Measurements from ENCODE around the gene NPHP4. TPM values are rescaled to one million over a fixed set of nuclear protein-coding genes. Genes with fewer than 3 reads are reported as not detected.

Gene NPHP4
- polyA plus RNA-seq, 2 donors: 2.9 to 4.4 TPM

- WGBS, 2 donors: 73 to 78% methylated on average over 10 of the region's 10 CpGs
- Histone ChIP-seq H3K4me3 (ENCODE audit: low read depth in 1 of 2, low read length in 2 of 2) (no peak overlapping the region), H3K36me3 (ENCODE audit: control insufficient read depth in 2 of 2, insufficient read depth in 2 of 2, low read length in 1 of 2) (no peaks in the 10 kb centered on the region), H3K27me3 (ENCODE audit: control insufficient read depth in 1 of 2, insufficient read depth in 2 of 2, low read length in 2 of 2) (no peaks in the 10 kb centered on the region), H3K9me3 (ENCODE audit: control insufficient read depth in 2 of 2, insufficient read depth in 1 of 2, low read depth in 1 of 2, low read length in 1 of 2) (no peaks in the 10 kb centered on the region), H3K4me1 (ENCODE audit: control insufficient read depth in 2 of 2, insufficient read depth in 2 of 2, low read length in 1 of 2) (peaks cover 0 to 3% of the 10 kb centered on the region in 2 donors), H3K27ac (ENCODE audit: low read depth in 2 of 2, low read length in 1 of 2) (no peak overlapping the region)
These were observed 42.5 kb upstream of the NPHP4 start for GRCh38 chr1:6034750-6035096.

DNA sequence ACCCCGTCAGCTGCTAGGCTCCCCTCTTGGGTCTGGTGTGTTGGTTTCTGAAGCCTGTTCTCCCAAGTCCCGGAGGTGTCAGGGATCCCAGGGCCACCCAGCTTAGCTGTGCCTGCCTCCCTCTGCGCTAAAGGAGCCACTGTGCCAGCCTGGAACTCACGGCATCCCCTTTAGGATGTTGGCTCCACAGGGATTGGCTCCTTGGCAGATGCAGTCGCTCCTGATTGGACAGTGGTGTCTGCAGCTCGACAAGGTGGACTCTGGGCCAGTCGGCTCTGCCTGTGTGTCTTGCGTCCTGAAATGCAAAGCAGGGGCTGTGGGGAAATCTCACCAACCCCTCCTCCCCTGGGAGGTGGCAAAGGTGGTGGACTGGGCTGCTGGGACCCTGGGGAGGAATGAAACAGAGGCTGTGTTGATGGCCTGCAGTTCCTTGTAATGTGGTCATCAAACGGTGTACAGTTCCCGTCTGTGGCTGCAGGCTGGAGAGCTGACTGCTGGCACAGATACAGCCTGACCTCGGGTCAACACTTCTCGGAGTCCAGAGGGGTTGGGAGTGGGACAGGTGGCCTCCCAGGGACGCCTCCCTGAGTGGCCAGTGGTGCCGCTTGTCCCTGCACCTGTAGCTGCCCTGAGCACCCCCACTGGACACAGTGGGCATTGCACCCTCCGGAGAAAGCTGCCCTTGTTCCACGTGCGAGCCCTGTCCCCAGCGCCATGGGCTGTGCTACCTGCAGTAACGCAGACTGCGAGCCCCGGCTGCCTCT lies 41.9 kb upstream of the NPHP4 start:
- WGBS, 2 donors: 22 to 32% methylated on average over 21 of the region's 21 CpGs
- H3K27me3 ChIP-seq (ENCODE audit: control insufficient read depth in 1 of 2, insufficient read depth in 2 of 2, low read length in 2 of 2): no peaks in the 10 kb centered on the region
- no peak overlapping the region for H3K27ac ChIP-seq (ENCODE audit: low read depth in 2 of 2, low read length in 1 of 2)
- H3K9me3 ChIP-seq (ENCODE audit: control insufficient read depth in 2 of 2, insufficient read depth in 1 of 2, low read depth in 1 of 2, low read length in 1 of 2): no peaks in the 10 kb centered on the region
- H3K4me3 ChIP-seq (ENCODE audit: low read depth in 1 of 2, low read length in 2 of 2): no peak overlapping the region
- no peaks in the 10 kb centered on the region for H3K36me3 ChIP-seq (ENCODE audit: control insufficient read depth in 2 of 2, insufficient read depth in 2 of 2, low read length in 1 of 2)
- peaks cover 0 to 8% of the 10 kb centered on the region in 2 donors for H3K4me1 ChIP-seq (ENCODE audit: control insufficient read depth in 2 of 2, insufficient read depth in 2 of 2, low read length in 1 of 2)

- 90 to 95% methylated on average over 8 of the region's 8 CpGs for WGBS, 2 donors
- Histone ChIP-seq H3K4me3 (ENCODE audit: low read depth in 1 of 2, low read length in 2 of 2) (no peak overlapping the region), H3K4me1 (ENCODE audit: control insufficient read depth in 2 of 2, insufficient read depth in 2 of 2, low read length in 1 of 2) (peaks cover 0 to 9% of the 10 kb centered on the region in 2 donors), H3K36me3 (ENCODE audit: control insufficient read depth in 2 of 2, insufficient read depth in 2 of 2, low read length in 1 of 2) (no peaks in the 10 kb centered on the region), H3K27me3 (ENCODE audit: control insufficient read depth in 1 of 2, insufficient read depth in 2 of 2, low read length in 2 of 2) (no peaks in the 10 kb centered on the region), H3K27ac (ENCODE audit: low read depth in 2 of 2, low read length in 1 of 2) (no peak overlapping the region), H3K9me3 (ENCODE audit: control insufficient read depth in 2 of 2, insufficient read depth in 1 of 2, low read depth in 1 of 2, low read length in 1 of 2) (no peaks in the 10 kb centered on the region)
These were observed 40.9 kb upstream of the NPHP4 start for GRCh38 chr1:6033124-6033523.

DNA sequence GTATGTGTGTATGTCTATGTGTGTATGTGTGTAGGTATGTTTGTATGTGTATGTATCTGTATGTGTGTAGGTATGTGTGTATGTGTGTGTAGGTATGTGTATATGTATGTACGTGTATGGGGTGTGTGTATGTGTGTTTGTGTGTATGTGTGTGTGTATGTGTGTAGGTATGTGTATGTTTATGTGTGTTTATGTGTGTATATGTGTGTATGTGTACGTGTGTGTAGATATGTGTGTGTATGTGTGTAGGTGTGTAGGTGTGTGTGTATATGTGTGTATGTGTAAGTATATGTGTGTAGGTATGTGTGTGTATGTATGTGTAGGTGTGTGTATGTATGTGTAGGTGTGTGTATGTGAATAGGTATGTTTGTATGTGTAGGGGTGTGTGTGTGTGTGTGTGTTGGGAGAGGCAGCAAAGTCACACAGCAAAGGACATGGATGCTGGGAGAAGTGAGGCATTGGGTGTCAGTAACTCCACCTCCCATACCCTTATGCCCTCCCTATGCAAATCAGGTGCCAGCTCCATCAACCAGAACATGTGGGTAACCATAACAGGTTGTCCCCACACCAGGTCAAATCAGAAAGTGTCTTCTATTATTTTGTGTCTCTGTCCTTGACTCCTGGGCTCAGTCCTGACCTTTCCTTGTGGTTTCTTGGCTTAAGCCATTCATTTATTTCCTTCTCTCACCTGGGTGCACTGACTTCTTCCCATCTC lies 38.5 kb upstream of the NPHP4 start:
- WGBS, 2 donors: 86 to 90% methylated on average over 2 of the region's 2 CpGs
- Histone ChIP-seq H3K9me3 (ENCODE audit: control insufficient read depth in 2 of 2, insufficient read depth in 1 of 2, low read depth in 1 of 2, low read length in 1 of 2) (no peaks in the 10 kb centered on the region), H3K4me1 (ENCODE audit: control insufficient read depth in 2 of 2, insufficient read depth in 2 of 2, low read length in 1 of 2) (peaks cover 0 to 13% of the 10 kb centered on the region in 2 donors), H3K4me3 (ENCODE audit: low read depth in 1 of 2, low read length in 2 of 2) (no peak overlapping the region), H3K27ac (ENCODE audit: low read depth in 2 of 2, low read length in 1 of 2) (no peak overlapping the region), H3K27me3 (ENCODE audit: control insufficient read depth in 1 of 2, insufficient read depth in 2 of 2, low read length in 2 of 2) (peaks cover 0 to 2% of the 10 kb centered on the region in 2 donors), H3K36me3 (ENCODE audit: control insufficient read depth in 2 of 2, insufficient read depth in 2 of 2, low read length in 1 of 2) (no peaks in the 10 kb centered on the region)

GRCh38 chr1:6030132-6030531 lies 37.9 kb upstream of the NPHP4 start:
- no peaks in the 10 kb centered on the region for H3K9me3 ChIP-seq (ENCODE audit: control insufficient read depth in 2 of 2, insufficient read depth in 1 of 2, low read depth in 1 of 2, low read length in 1 of 2)
- no peaks in the 10 kb centered on the region for H3K36me3 ChIP-seq (ENCODE audit: control insufficient read depth in 2 of 2, insufficient read depth in 2 of 2, low read length in 1 of 2)
- WGBS, 2 donors: 88 to 89% methylated on average over 7 of the region's 7 CpGs
- H3K27ac ChIP-seq (ENCODE audit: low read depth in 2 of 2, low read length in 1 of 2): no peak overlapping the region
- H3K27me3 ChIP-seq (ENCODE audit: control insufficient read depth in 1 of 2, insufficient read depth in 2 of 2, low read length in 2 of 2): peaks cover 0 to 2% of the 10 kb centered on the region in 2 donors
- H3K4me3 ChIP-seq (ENCODE audit: low read depth in 1 of 2, low read length in 2 of 2): no peak overlapping the region
- H3K4me1 ChIP-seq (ENCODE audit: control insufficient read depth in 2 of 2, insufficient read depth in 2 of 2, low read length in 1 of 2): peaks cover 0 to 13% of the 10 kb centered on the region in 2 donors

- WGBS, 2 donors: 95 to 97% methylated on average over 5 of the region's 5 CpGs
- H3K27me3 ChIP-seq (ENCODE audit: control insufficient read depth in 1 of 2, insufficient read depth in 2 of 2, low read length in 2 of 2): peaks cover 0 to 2% of the 10 kb centered on the region in 2 donors
- H3K4me3 ChIP-seq (ENCODE audit: low read depth in 1 of 2, low read length in 2 of 2): no peak overlapping the region
- no peaks in the 10 kb centered on the region for H3K9me3 ChIP-seq (ENCODE audit: control insufficient read depth in 2 of 2, insufficient read depth in 1 of 2, low read depth in 1 of 2, low read length in 1 of 2)
- peaks cover 0 to 13% of the 10 kb centered on the region in 2 donors for H3K4me1 ChIP-seq (ENCODE audit: control insufficient read depth in 2 of 2, insufficient read depth in 2 of 2, low read length in 1 of 2)
- H3K27ac ChIP-seq (ENCODE audit: low read depth in 2 of 2, low read length in 1 of 2): no peak overlapping the region
- no peaks in the 10 kb centered on the region for H3K36me3 ChIP-seq (ENCODE audit: control insufficient read depth in 2 of 2, insufficient read depth in 2 of 2, low read length in 1 of 2)
These were observed 37.1 kb upstream of the NPHP4 start for GRCh38 chr1:6029351-6029750.

DNA sequence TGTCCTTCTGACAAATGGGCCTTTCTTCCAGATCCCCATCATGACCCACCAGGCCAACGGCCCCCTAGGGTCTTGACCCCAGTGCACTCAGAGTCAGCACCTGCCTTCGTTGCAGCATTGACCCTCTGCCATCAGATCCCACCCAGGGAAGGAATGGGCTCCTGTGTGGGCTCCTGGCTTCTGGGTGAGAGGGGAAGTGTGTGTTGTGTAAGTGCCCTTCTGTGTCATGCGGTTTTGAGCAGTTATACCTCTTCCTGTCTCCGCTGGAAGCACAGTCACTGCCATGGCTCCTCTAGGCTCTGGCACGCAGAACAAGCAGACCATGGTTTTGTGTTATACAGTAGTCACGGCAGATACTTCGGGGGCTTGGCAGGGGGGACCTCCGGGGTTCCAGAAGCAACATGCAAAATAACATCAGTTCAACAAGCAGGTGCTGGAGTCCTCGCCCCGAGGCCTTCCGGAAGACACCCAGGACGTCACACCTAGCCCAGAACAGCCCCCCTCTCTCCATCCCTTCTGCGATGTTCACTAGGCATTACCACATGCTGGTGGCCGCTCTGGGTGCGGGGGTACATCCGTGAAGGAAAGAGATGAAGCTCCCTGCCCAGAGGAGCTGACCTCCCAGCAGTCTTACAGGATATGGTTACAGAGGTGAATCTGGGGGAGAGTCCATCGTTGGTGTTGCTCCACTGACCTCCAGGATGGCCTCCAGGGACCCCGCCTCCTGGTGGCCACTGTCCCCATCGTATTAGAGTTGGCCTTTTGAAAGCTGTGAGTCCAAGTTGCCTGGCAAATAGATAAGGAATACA lies 36.0 kb upstream of the NPHP4 start:
- 68 to 72% methylated on average over 19 of the region's 19 CpGs for WGBS, 2 donors
- peaks cover 0 to 2% of the 10 kb centered on the region in 2 donors for H3K27me3 ChIP-seq (ENCODE audit: control insufficient read depth in 1 of 2, insufficient read depth in 2 of 2, low read length in 2 of 2)
- H3K9me3 ChIP-seq (ENCODE audit: control insufficient read depth in 2 of 2, insufficient read depth in 1 of 2, low read depth in 1 of 2, low read length in 1 of 2): no peaks in the 10 kb centered on the region
- peak overlapping the region; percentile 13 for H3K27ac ChIP-seq (ENCODE audit: low read depth in 2 of 2, low read length in 1 of 2)
- peaks cover 0 to 12% of the 10 kb centered on the region in 2 donors for H3K4me1 ChIP-seq (ENCODE audit: control insufficient read depth in 2 of 2, insufficient read depth in 2 of 2, low read length in 1 of 2)
- no peak overlapping the region for H3K4me3 ChIP-seq (ENCODE audit: low read depth in 1 of 2, low read length in 2 of 2)
- H3K36me3 ChIP-seq (ENCODE audit: control insufficient read depth in 2 of 2, insufficient read depth in 2 of 2, low read length in 1 of 2): no peaks in the 10 kb centered on the region

DNA sequence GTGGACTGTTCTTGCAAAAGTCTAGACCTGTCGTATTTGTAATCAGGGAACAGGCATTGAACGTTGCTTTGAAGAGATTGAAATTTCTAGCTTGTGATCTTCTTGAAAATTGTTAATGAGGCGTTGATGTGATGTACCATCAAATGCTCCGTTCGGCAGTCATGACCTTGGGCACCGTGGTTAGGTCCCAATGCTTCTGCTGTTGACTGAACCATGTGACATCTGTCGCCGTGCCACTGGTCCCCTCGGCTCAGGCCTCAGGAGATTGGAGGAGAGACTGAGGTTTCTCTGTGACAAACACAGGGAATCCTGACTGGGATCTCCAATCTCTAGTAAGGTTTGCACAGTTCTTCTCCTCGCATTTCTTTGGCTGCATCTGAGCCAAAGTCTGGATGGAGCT lies 35.4 kb upstream of the NPHP4 start:
- no peaks in the 10 kb centered on the region for H3K36me3 ChIP-seq (ENCODE audit: control insufficient read depth in 2 of 2, insufficient read depth in 2 of 2, low read length in 1 of 2)
- H3K27ac ChIP-seq (ENCODE audit: low read depth in 2 of 2, low read length in 1 of 2): peak overlapping the region; percentile 6 to 41
- H3K27me3 ChIP-seq (ENCODE audit: control insufficient read depth in 1 of 2, insufficient read depth in 2 of 2, low read length in 2 of 2): peaks cover 0 to 2% of the 10 kb centered on the region in 2 donors
- no peaks in the 10 kb centered on the region for H3K9me3 ChIP-seq (ENCODE audit: control insufficient read depth in 2 of 2, insufficient read depth in 1 of 2, low read depth in 1 of 2, low read length in 1 of 2)
- 53 to 66% methylated on average over 10 of the region's 10 CpGs for WGBS, 2 donors
- H3K4me3 ChIP-seq (ENCODE audit: low read depth in 1 of 2, low read length in 2 of 2): no peak overlapping the region
- peaks cover 0 to 9% of the 10 kb centered on the region in 2 donors for H3K4me1 ChIP-seq (ENCODE audit: control insufficient read depth in 2 of 2, insufficient read depth in 2 of 2, low read length in 1 of 2)

- no peaks in the 10 kb centered on the region for H3K9me3 ChIP-seq (ENCODE audit: control insufficient read depth in 2 of 2, insufficient read depth in 1 of 2, low read depth in 1 of 2, low read length in 1 of 2)
- H3K4me1 ChIP-seq (ENCODE audit: control insufficient read depth in 2 of 2, insufficient read depth in 2 of 2, low read length in 1 of 2): peaks cover 0 to 9% of the 10 kb centered on the region in 2 donors
- peaks cover 0 to 2% of the 10 kb centered on the region in 2 donors for H3K27me3 ChIP-seq (ENCODE audit: control insufficient read depth in 1 of 2, insufficient read depth in 2 of 2, low read length in 2 of 2)
- no peak overlapping the region for H3K27ac ChIP-seq (ENCODE audit: low read depth in 2 of 2, low read length in 1 of 2)
- H3K36me3 ChIP-seq (ENCODE audit: control insufficient read depth in 2 of 2, insufficient read depth in 2 of 2, low read length in 1 of 2): no peaks in the 10 kb centered on the region
- peak overlapping the region; percentile 5 to 29 for H3K4me3 ChIP-seq (ENCODE audit: low read depth in 1 of 2, low read length in 2 of 2)
- 21 to 26% methylated on average over 34 of the region's 34 CpGs for WGBS, 2 donors
These were observed 34.0 kb upstream of the NPHP4 start for GRCh38 chr1:6026095-6026809.
